Skeletal muscle tissue (tissue), 4 donors: ENCODE data around the gene LEFTY2. TPM values are rescaled to one million over a fixed set of nuclear protein-coding genes. Genes with fewer than 3 reads are reported as not detected.
"Not testable (repeated sequence)": the region's sequence is repeated elsewhere in the genome, so short reads cannot be mapped to it uniquely, and the experiment has no call there.

Source experiments
- H3K27ac ChIP-seq: one replicate; pipeline ENCODE4 v1.7.0; 2013; ENCODE audit warnings: mild to moderate bottlenecking, low read depth, low read length, inconsistent platforms
- H3K27me3 ChIP-seq, 3 donors: one replicate each; pipeline ENCODE4 v1.7.0; 2013; ENCODE audit warnings: low read length in 3 of 3; ENCODE audit not compliant: control insufficient read depth in 3 of 3, insufficient read depth in 3 of 3
- H3K36me3 ChIP-seq, 3 donors: one replicate each; pipeline ENCODE4 v1.7.0; 2013; ENCODE audit warnings: low read length in 3 of 3; ENCODE audit not compliant: control insufficient read depth in 3 of 3, insufficient read depth in 3 of 3
- H3K4me1 ChIP-seq, 3 donors: one replicate each; pipeline ENCODE4 v1.7.0; 2013; ENCODE audit warnings: low read length in 3 of 3, mild to moderate bottlenecking in 3 of 3; ENCODE audit not compliant: control insufficient read depth in 3 of 3, insufficient read depth in 3 of 3
- H3K4me3 ChIP-seq, 3 donors: one replicate each; pipeline ENCODE4 v1.7.0; 2013; ENCODE audit warnings: low read length in 3 of 3
- H3K9ac ChIP-seq, 3 donors: one replicate each; pipeline ENCODE4 v1.7.0; 2013; ENCODE audit warnings: low read length in 3 of 3, mild to moderate bottlenecking in 3 of 3, moderate library complexity in 2 of 3, low read depth in 1 of 3
- H3K9me3 ChIP-seq, 3 donors: one replicate each; pipeline ENCODE4 v1.7.0; 2013; ENCODE audit warnings: low read length in 3 of 3; ENCODE audit not compliant: control insufficient read depth in 3 of 3
- total RNA-seq: library from RNA; depleted of rRNA; stranded (reverse); fragments of >200 nt; gene quantifications from one replicate; pipeline ENCODE4 v1.2.3, GENCODE V29; 2014
- donor health status: Osteomylitis.

Gene LEFTY2
- total RNA-seq, 1 donor from 2014 or later: 2.1 TPM

- Histone ChIP-seq H3K4me1 (no peaks in the 10 kb centered on the region), H3K9me3 (no peaks in the 10 kb centered on the region), H3K27ac (no peak overlapping the region), H3K9ac (no peak overlapping the region), H3K4me3 (no peak overlapping the region), H3K27me3 (peaks cover 0 to 4% (median 3%) of the 10 kb centered on the region in 3 donors), H3K36me3 (no peaks in the 10 kb centered on the region)
Measured at GRCh38 chr1:225891229-225891972, 49.6 kb downstream of the LEFTY2 start.

DNA sequence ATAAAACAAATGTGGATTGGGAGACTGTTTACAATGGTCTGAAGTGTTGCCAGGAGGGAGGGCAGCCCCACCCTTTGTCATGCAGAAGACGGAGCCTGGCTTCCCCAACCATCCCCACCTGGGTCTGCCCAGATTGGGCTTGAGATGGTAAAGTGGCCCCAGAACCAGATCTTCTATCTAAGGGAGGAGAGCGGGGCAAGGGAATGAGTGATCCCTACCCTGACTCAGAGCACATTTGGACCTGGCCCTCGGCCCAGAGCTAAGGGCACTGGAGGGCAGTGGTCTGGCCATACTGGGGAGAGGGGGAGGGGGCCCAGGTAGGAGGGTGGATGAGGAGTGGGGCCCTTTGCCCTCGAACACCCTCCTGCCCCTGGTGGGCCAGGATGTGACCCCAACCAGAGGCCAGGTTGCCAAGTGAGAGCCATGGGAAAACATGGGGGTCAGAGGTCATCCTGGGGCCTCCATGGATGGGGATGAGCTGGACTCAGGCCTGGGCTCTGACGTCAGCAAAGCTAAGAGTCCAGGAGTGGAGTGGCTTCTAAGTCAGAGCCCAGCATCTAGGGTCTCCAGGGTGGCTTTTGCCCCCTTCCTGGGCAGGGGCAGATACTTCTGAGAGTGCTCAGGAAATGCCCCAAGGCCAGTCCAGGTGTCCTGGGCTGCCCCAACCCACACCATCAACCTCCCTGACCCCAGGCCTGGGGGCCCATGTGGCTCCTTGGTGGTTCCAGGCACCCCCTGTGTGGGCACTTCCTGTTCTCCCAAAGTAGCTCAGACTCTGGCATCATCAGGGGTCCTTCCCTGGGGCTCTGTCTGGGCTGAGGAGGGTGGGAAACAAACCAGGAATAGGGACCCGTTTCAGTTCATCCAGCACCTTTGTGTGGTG is 50.4 kb downstream of the LEFTY2 start:
- H3K27ac ChIP-seq: no peak overlapping the region
- no peak overlapping the region for H3K4me3 ChIP-seq
- peaks cover 0 to 4% (median 3%) of the 10 kb centered on the region in 3 donors for H3K27me3 ChIP-seq
- H3K9ac ChIP-seq: no peak overlapping the region
- no peaks in the 10 kb centered on the region for H3K9me3 ChIP-seq
- no peaks in the 10 kb centered on the region for H3K4me1 ChIP-seq
- H3K36me3 ChIP-seq: no peaks in the 10 kb centered on the region

DNA sequence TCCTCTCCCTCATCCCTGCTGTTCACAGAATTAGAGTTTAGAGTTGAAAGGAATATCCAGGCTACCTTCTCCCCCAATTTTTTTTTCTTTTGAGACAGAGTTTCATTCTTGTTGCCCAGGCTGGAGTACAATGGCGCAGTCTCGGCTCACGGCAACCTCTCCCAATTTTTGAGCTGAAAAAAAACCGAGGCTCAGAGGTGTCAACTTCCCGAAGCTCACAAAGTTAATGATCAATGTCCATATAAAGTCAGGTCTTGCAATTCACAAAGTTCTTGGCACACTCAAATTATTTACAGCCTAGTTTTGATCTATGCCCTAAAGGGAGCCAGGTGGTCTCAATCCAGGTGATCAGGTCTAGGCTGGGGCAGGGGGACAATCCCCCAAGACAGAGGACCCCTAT is 51.3 kb downstream of the LEFTY2 start:
- Histone ChIP-seq H3K27ac (no peak overlapping the region), H3K9me3 (no peaks in the 10 kb centered on the region), H3K36me3 (no peaks in the 10 kb centered on the region)

GRCh38 chr1:225888898-225889601 is 52.0 kb downstream of the LEFTY2 start, which contains the start of gene LEFTY1:
TSS of gene LEFTY1 (minus strand) at chr1:225889146. CDS start at chr1:225889066, 80 bp downstream.
- Histone ChIP-seq H3K9me3 (no peaks in the 10 kb centered on the region), H3K4me1 (no peaks in the 10 kb centered on the region), H3K36me3 (no peaks in the 10 kb centered on the region), H3K27me3 (peaks cover 0 to 4% (median 3%) of the 10 kb centered on the region in 3 donors), H3K9ac (no peak within 1 kb of the TSS), H3K4me3 (no peak within 1 kb of the TSS), H3K27ac (no peak within 1 kb of the TSS)

More for the DNA sequence above, 51.3 kb downstream of the LEFTY2 start:
- H3K4me1 ChIP-seq: no peaks in the 10 kb centered on the region
- H3K27me3 ChIP-seq: peaks cover 0 to 4% (median 3%) of the 10 kb centered on the region in 3 donors
- no peak overlapping the region for H3K9ac ChIP-seq
- no peak overlapping the region for H3K4me3 ChIP-seq

GRCh38 chr1:225888289-225888897 is 52.6 kb downstream of the LEFTY2 start:
- no peak overlapping the region for H3K27ac ChIP-seq
- H3K9ac ChIP-seq: no peak overlapping the region
- no peaks in the 10 kb centered on the region for H3K9me3 ChIP-seq
- peaks cover 0 to under 1% (median 0%) of the 10 kb centered on the region in 3 donors for H3K4me1 ChIP-seq
- H3K36me3 ChIP-seq: no peaks in the 10 kb centered on the region
- H3K27me3 ChIP-seq: peaks cover 0 to 4% (median 3%) of the 10 kb centered on the region in 3 donors
- no peak overlapping the region for H3K4me3 ChIP-seq

DNA sequence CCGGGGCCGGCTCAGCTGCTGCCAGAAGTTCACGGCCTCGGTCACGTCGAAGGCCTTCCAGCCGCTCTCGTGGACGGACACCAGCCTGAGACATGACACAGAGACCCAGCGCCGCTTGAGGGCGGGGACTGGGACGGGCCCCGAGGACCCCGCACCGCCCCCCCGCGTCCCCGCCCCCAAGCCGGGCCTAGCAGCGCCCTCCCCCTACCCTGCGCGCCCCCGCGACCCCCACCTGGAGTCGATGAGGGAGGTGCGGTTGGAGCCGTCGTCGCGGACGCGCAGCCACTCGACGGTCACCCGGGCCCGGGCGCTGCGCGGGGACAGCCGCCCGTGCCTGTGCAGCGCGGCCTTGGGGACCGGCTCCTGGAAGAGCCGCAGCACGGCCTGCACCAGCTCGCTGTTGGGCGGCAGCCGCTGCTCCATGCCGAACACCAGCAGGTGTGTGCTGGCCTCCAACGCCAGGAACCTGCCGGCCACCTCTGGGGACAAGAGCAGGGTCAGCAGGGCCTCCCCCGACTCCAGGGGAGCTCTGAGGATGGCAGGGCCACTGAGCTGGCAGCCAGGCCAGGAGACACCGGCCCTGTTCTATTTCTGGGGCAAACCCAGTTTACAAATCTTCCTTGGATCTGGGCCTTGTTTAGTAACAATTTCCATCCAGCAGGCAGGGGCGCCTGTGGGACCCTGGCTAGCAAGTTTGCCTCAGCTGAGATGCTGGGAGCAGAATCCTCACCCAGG is 53.3 kb downstream of the LEFTY2 start:
- not testable (repeated sequence) for H3K27ac ChIP-seq, H3K9me3 ChIP-seq, H3K36me3 ChIP-seq

GRCh38 chr1:225887030-225887314 is 54.0 kb downstream of the LEFTY2 start:
- Histone ChIP-seq H3K9me3 (no peaks in the 10 kb centered on the region), H3K27ac (no peak overlapping the region), H3K27me3 (peaks cover 0 to 4% (median 3%) of the 10 kb centered on the region in 3 donors), H3K4me3 (no peak overlapping the region), H3K9ac (no peak overlapping the region), H3K4me1 (peaks cover 3 to 9% (median 4%) of the 10 kb centered on the region in 3 donors), H3K36me3 (no peaks in the 10 kb centered on the region)

More for the DNA sequence above, 53.3 kb downstream of the LEFTY2 start:
- H3K9ac ChIP-seq, H3K4me1 ChIP-seq, H3K4me3 ChIP-seq, H3K27me3 ChIP-seq: not testable (repeated sequence)
